ENCODE data around the gene VAV2. TPM values are rescaled to one million over a fixed set of nuclear protein-coding genes. Genes with fewer than 3 reads are reported as not detected.
A peak's percentile ranks its signal among the peaks of the same experiment; 100 is the strongest.

The VAV2 gene
- total and polyA plus RNA-seq, 2 experiments from 2014 or later, result 8.1 to 28.9 TPM

DNA sequence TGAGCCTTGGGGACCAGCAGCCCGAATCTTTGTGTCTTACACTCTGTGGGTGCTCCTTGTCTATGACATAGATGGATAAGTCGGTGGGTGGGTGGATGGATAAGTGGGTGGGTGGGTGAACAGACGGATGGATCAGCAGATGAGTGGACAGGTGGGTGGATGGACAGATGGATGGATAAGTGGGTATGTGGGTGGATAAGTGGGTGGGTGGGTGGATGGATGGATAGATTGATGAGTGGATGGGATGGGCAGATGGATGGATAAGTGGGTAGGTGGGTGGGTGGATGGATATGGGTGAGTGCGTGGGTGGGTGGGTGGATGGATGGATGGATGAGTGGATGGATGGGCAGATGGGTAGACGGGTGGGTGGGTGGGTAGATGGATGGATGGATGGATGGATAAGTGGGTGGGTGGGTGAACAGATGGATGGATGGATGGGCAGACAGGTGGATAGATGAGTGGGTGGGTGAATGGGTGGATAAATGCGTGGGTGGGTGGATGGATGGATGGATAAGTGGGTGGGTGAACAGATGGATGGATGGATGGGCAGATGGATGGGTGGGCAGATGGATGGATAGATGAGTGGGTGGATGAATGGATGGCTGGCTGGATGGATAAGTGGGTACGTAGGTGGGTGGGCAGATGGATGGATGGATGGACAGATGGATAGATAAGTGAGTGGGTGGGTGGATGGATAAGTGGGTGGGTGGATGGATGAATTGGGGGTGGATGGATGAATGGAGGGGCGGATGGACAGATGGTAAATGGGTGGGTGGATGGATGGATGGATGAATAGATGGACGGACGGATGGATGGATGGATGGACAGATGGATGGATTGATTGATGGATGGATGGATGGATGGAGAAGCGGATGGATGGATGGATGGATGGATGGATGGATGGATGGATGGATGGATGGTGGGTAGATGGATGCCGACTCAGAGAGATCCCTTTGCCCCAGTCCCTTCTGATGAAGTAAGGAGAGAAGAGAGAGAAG lies 121.2 kb downstream of the VAV2 start (continued):
- TF ChIP-seq, protein P1, sequence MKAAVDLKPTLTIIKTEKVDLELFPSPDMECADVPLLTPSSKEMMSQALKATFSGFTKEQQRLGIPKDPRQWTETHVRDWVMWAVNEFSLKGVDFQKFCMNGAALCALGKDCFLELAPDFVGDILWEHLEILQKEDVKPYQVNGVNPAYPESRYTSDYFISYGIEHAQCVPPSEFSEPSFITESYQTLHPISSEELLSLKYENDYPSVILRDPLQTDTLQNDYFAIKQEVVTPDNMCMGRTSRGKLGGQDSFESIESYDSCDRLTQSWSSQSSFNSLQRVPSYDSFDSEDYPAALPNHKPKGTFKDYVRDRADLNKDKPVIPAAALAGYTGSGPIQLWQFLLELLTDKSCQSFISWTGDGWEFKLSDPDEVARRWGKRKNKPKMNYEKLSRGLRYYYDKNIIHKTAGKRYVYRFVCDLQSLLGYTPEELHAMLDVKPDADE (IDR thresholded peaks at IDR 0.05), result no peak
- TF ChIP-seq, protein P2, sequence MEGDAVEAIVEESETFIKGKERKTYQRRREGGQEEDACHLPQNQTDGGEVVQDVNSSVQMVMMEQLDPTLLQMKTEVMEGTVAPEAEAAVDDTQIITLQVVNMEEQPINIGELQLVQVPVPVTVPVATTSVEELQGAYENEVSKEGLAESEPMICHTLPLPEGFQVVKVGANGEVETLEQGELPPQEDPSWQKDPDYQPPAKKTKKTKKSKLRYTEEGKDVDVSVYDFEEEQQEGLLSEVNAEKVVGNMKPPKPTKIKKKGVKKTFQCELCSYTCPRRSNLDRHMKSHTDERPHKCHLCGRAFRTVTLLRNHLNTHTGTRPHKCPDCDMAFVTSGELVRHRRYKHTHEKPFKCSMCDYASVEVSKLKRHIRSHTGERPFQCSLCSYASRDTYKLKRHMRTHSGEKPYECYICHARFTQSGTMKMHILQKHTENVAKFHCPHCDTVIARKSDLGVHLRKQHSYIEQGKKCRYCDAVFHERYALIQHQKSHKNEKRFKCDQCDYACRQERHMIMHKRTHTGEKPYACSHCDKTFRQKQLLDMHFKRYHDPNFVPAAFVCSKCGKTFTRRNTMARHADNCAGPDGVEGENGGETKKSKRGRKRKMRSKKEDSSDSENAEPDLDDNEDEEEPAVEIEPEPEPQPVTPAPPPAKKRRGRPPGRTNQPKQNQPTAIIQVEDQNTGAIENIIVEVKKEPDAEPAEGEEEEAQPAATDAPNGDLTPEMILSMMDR (conservative IDR thresholded peaks at IDR 0.05; ENCODE audit: low read depth in 2 of 2), result no peak
- TF ChIP-seq ZNF331 (CRISPR knock-in tag; IDR thresholded peaks at IDR 0.05; ENCODE audit: low read depth) (no peak), POLR2AphosphoS5 (IDR thresholded peaks at IDR 0.05; ENCODE audit: low read depth) (no peak), NANOG (IDR thresholded peaks at IDR 0.05; ENCODE audit: borderline replicate concordance) (no peak)

DNA sequence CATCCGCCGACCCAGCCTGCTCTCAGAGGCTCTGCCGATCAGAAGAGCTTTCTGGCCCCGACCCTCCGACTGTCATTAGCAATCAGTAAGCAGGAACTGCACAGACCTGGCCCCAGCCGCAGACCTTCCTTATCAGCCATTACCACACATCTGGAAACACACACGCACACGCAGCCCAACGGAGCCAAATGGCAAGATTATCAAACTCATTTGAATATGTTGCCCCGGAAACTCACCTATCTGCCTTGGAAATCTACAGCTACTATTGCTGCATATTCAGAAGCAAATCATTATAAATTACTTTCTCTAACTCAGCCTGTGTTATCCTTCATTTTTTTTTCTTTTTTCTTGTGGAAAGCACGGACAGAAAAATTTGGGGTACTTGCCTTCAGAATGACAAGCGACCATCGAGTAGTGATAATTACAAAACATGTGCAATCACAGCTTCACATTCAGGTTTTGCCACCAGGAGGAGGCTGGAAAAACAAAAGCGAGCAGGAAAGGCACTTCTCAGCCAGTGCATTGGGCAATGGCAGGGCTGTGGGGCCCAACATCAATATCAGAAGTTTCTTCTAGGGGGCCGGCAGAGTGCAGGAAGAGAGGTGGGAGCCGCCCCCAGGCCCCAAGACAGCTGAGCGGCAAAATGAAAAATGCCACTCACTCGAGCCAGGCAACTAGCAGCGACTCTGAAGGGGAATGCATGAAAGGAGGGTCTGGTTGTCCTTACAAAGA lies 122.3 kb downstream of the VAV2 start:
- H3K4me1 Mint-ChIP-seq, result peaks cover 17% of the 10 kb centered on the region
- Histone ChIP-seq H4K20me1 (replicated peaks; ENCODE audit: insufficient read depth) (no peaks in the 10 kb centered on the region; the same call in none of the 2 replicates), H3K4me1 (ENCODE audit: insufficient read depth) (no peaks in the 10 kb centered on the region), H3K9me2 (ENCODE audit: insufficient read depth) (no peaks in the 10 kb centered on the region), H3K36me3 (ENCODE audit: insufficient read depth) (no peaks in the 10 kb centered on the region), H3K79me2 (replicated peaks; ENCODE audit: insufficient read depth) (peaks cover 35% of the 10 kb centered on the region), H3K4me3 (no peak overlapping the region), H3K27me3 (ENCODE audit: insufficient read depth) (no peaks in the 10 kb centered on the region), H3K27ac (ENCODE audit: low read depth) (peak overlapping the region; percentile 55; the same call in 1 of the 2 replicates), H3K4me2 (no peak overlapping the region), H2AFZ (no peak overlapping the region), H3F3A (replicated peaks; ENCODE audit: low read depth) (no peaks in the 10 kb centered on the region)
- H3K9me3 Mint-ChIP-seq, result peaks cover 14% of the 10 kb centered on the region
- ATAC-seq, result no peak
- no peak overlapping the region for H3K27ac Mint-ChIP-seq
- H3K36me3 Mint-ChIP-seq (ENCODE audit: low read depth), result peaks cover 16% of the 10 kb centered on the region
- peaks cover 6% of the 10 kb centered on the region for H3K27me3 Mint-ChIP-seq (ENCODE audit: insufficient read depth, low read depth, poor library complexity)
- DNase-seq (ENCODE audit: low spot score), result no peak
- H3K4me3 Mint-ChIP-seq, result no peak overlapping the region; the same call in 2 of the 3 replicates
- TF ChIP-seq EZH2phosphoT487 (IDR thresholded peaks at IDR 0.05; ENCODE audit: unreplicated experiment) (no peak), JUNB (IDR thresholded peaks at IDR 0.05; ENCODE audit: unreplicated experiment) (no peak), ZNF331 (CRISPR knock-in tag; IDR thresholded peaks at IDR 0.05; ENCODE audit: low read depth) (no peak), POLR2AphosphoS5 (IDR thresholded peaks at IDR 0.05; ENCODE audit: low read depth) (no peak), NANOG (IDR thresholded peaks at IDR 0.05; ENCODE audit: borderline replicate concordance) (no peak), ZNF114 (CRISPR knock-in tag; IDR thresholded peaks at IDR 0.05) (no peak)
- TF ChIP-seq, protein P3, sequence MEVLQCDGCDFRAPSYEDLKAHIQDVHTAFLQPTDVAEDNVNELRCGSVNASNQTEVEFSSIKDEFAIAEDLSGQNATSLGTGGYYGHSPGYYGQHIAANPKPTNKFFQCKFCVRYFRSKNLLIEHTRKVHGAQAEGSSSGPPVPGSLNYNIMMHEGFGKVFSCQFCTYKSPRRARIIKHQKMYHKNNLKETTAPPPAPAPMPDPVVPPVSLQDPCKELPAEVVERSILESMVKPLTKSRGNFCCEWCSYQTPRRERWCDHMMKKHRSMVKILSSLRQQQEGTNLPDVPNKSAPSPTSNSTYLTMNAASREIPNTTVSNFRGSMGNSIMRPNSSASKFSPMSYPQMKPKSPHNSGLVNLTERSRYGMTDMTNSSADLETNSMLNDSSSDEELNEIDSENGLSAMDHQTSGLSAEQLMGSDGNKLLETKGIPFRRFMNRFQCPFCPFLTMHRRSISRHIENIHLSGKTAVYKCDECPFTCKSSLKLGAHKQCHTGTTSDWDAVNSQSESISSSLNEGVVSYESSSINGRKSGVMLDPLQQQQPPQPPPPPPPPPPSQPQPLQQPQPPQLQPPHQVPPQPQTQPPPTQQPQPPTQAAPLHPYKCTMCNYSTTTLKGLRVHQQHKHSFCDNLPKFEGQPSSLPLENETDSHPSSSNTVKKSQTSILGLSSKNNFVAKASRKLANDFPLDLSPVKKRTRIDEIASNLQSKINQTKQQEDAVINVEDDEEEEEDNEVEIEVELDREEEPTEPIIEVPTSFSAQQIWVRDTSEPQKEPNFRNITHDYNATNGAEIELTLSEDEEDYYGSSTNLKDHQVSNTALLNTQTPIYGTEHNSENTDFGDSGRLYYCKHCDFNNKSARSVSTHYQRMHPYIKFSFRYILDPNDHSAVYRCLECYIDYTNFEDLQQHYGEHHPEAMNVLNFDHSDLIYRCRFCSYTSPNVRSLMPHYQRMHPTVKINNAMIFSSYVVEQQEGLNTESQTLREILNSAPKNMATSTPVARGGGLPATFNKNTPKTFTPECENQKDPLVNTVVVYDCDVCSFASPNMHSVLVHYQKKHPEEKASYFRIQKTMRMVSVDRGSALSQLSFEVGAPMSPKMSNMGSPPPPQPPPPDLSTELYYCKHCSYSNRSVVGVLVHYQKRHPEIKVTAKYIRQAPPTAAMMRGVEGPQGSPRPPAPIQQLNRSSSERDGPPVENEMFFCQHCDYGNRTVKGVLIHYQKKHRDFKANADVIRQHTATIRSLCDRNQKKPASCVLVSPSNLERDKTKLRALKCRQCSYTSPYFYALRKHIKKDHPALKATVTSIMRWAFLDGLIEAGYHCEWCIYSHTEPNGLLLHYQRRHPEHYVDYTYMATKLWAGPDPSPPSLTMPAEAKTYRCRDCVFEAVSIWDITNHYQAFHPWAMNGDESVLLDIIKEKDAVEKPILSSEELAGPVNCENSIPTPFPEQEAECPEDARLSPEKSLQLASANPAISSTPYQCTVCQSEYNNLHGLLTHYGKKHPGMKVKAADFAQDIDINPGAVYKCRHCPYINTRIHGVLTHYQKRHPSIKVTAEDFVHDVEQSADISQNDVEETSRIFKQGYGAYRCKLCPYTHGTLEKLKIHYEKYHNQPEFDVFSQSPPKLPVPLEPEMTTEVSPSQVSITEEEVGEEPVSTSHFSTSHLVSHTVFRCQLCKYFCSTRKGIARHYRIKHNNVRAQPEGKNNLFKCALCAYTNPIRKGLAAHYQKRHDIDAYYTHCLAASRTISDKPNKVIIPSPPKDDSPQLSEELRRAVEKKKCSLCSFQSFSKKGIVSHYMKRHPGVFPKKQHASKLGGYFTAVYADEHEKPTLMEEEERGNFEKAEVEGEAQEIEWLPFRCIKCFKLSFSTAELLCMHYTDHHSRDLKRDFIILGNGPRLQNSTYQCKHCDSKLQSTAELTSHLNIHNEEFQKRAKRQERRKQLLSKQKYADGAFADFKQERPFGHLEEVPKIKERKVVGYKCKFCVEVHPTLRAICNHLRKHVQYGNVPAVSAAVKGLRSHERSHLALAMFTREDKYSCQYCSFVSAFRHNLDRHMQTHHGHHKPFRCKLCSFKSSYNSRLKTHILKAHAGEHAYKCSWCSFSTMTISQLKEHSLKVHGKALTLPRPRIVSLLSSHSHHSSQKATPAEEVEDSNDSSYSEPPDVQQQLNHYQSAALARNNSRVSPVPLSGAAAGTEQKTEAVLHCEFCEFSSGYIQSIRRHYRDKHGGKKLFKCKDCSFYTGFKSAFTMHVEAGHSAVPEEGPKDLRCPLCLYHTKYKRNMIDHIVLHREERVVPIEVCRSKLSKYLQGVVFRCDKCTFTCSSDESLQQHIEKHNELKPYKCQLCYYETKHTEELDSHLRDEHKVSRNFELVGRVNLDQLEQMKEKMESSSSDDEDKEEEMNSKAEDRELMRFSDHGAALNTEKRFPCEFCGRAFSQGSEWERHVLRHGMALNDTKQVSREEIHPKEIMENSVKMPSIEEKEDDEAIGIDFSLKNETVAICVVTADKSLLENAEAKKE (CRISPR knock-in tag; IDR thresholded peaks at IDR 0.05), result no peak
- TF ChIP-seq, protein P2 (conservative IDR thresholded peaks at IDR 0.05; ENCODE audit: low read depth in 2 of 2), result no peak

All from GM23338 (cell line).